Gastrocnemius medialis (tissue), 4 donors: ENCODE results near the gene PHB1. TPM values are rescaled to one million over a fixed set of nuclear protein-coding genes. Genes with fewer than 3 reads are reported as not detected.

Experiments used
- ATAC-seq, 2 donors: fragments of 150-250 bp; one replicate each; pipeline ENCODE4 v1.9.1; 2016
- DNase-seq, 2 donors: peaks; one replicate each; pipeline ENCODE4 v3.0.0-alpha.2; 2019
- H3K27ac ChIP-seq, 4 donors: fragments of 200-600 bp; sonication (generic); 1 replicate in 1 of 4; 2 replicates in 3 of 4; pipeline ENCODE4 v1.5.1; 2016 to 2018; ENCODE audit warnings: mild to moderate bottlenecking in 2 of 4, moderate library complexity in 1 of 4
- H3K27me3 ChIP-seq, 3 donors: fragments of 200-600 bp; sonication (generic) in 2 of 3; 1 replicate in 1 of 3; 2 replicates in 2 of 3; pipeline versions ENCODE4 v1.5.1 to v1.6.0; 2016 to 2019; ENCODE audit warnings: mild to moderate bottlenecking in 1 of 3, moderate library complexity in 1 of 3
- H3K36me3 ChIP-seq, 2 donors: fragments of 200-600 bp; sonication (generic) in 1 of 2; one replicate each; pipeline ENCODE4 v1.5.1; 2017 to 2018
- H3K4me1 ChIP-seq, 2 donors: fragments of 200-600 bp; sonication (generic) in 1 of 2; one replicate each; pipeline ENCODE4 v1.5.1; 2016 to 2017; ENCODE audit warnings: mild to moderate bottlenecking in 2 of 2
- H3K4me3 ChIP-seq, 4 donors: fragments of 200-600 bp; sonication (generic) in 3 of 4; 1 replicate in 1 of 4; 2 replicates in 3 of 4; pipeline ENCODE4 v1.5.1; 2016 to 2019; ENCODE audit warnings: mild to moderate bottlenecking in 2 of 4
- H3K9me3 ChIP-seq, 3 donors: fragments of 200-600 bp; sonication (generic) in 2 of 3; 1 replicate in 1 of 3; 2 replicates in 2 of 3; pipeline ENCODE4 v1.5.1; 2016 to 2019
- CTCF ChIP-seq, 5 experiments: fragments of 450-650 bp in 3 of 5; fragments of 200-600 bp in 2 of 5; sonication (generic) in 2 of 5; IDR thresholded peaks in 4 of 5; conservative IDR thresholded peaks in 1 of 5; 1 replicate in 4 of 5; 2 replicates in 1 of 5; pipeline ENCODE4 v1.5.1; 2016 to 2019; ENCODE audit warnings: antibody characterized with exemption in 5 of 5, mild to moderate bottlenecking in 3 of 5, moderate library complexity in 3 of 5
- POLR2A ChIP-seq, 2 donors: fragments of 450-650 bp; IDR thresholded peaks; one replicate each; pipeline ENCODE4 v1.6.1; 2017; ENCODE audit warnings: antibody characterized with exemption in 2 of 2, mild to moderate bottlenecking in 2 of 2, moderate library complexity in 2 of 2
- in situ Hi-C, 4 donors: fragments of 200-750 bp; cut with MboI; loops; one replicate each; pipeline versions ENCODE4 v1.15.0 to v1.8.0; 2017; ENCODE audit warnings: low sequenced_read_pairs in 4 of 4
- intact Hi-C: fragments of 100-400 bp; cut with DNase I; formaldehyde crosslinking; loops from one replicate; pipeline ENCODE4 v1.15.1; 2023; ENCODE audit warnings: low total_unique reads
- total RNA-seq, 4 donors: library from RNA; depleted of rRNA; stranded (reverse); fragments of >200 nt; gene quantifications; one replicate each; pipeline versions ENCODE4 v1.1.0 to v1.2.3, GENCODE V29; 2016

The PHB1 gene
- total RNA-seq, 4 donors from 2014 or later: 102 to 137 (median 116) TPM

GRCh38 chr17:49388692-49389513 lies 25.8 kb downstream of the PHB1 start:
- in situ Hi-C loops: no loop called here
- ATAC-seq: no peak
- Histone ChIP-seq H3K27me3 (no peaks in the 10 kb centered on the region), H3K4me1 (peaks cover 8 to 9% of the 10 kb centered on the region in 2 donors), H3K4me3 (no peak overlapping the region), H3K27ac (no peak overlapping the region), H3K9me3 (no peaks in the 10 kb centered on the region), H3K36me3 (no peaks in the 10 kb centered on the region)
- DNase-seq: no peak
- no peak for TF ChIP-seq POLR2A (IDR thresholded peaks at IDR 0.05)
- no peak for TF ChIP-seq CTCF (IDR thresholded peaks at IDR 0.05 in 4 of 5, conservative IDR thresholded peaks at IDR 0.05 in 1 of 5)
- intact Hi-C loops: no loop called here

- Histone ChIP-seq H3K27me3 (no peaks in the 10 kb centered on the region), H3K36me3 (no peaks in the 10 kb centered on the region), H3K4me1 (peaks cover 8 to 9% of the 10 kb centered on the region in 2 donors), H3K9me3 (no peaks in the 10 kb centered on the region), H3K4me3 (no peak overlapping the region), H3K27ac (no peak overlapping the region)
- DNase-seq (no peak), ATAC-seq (no peak)
- intact Hi-C loops (no loop called here), in situ Hi-C loops (no loop called here)
- TF ChIP-seq CTCF (IDR thresholded peaks at IDR 0.05 in 4 of 5, conservative IDR thresholded peaks at IDR 0.05 in 1 of 5) (no peak), POLR2A (IDR thresholded peaks at IDR 0.05) (no peak)
Measured at GRCh38 chr17:49388290-49388640, 26.4 kb downstream of the PHB1 start.

- H3K4me1 ChIP-seq: peaks cover 8 to 9% of the 10 kb centered on the region in 2 donors
- H3K27ac ChIP-seq: no peak overlapping the region
- no peak for ATAC-seq
- TF ChIP-seq CTCF (IDR thresholded peaks at IDR 0.05 in 4 of 5, conservative IDR thresholded peaks at IDR 0.05 in 1 of 5): no peak
- no peak for TF ChIP-seq POLR2A (IDR thresholded peaks at IDR 0.05)
- intact Hi-C loops (no loop called here), in situ Hi-C loops (no loop called here)
- H3K36me3 ChIP-seq: no peaks in the 10 kb centered on the region
- DNase-seq: no peak
- no peaks in the 10 kb centered on the region for H3K27me3 ChIP-seq
- no peaks in the 10 kb centered on the region for H3K9me3 ChIP-seq
- no peak overlapping the region for H3K4me3 ChIP-seq
Measured at GRCh38 chr17:49387498-49388289, 27.0 kb downstream of the PHB1 start.

- peaks cover 6 to 8% of the 10 kb centered on the region in 2 donors for H3K4me1 ChIP-seq
- H3K27me3 ChIP-seq: no peaks in the 10 kb centered on the region
- H3K9me3 ChIP-seq: no peaks in the 10 kb centered on the region
- H3K36me3 ChIP-seq: no peaks in the 10 kb centered on the region
- DNase-seq (no peak), ATAC-seq (no peak)
- intact Hi-C loops: no loop called here
- in situ Hi-C loops: no loop called here
- no peak overlapping the region for H3K4me3 ChIP-seq
- TF ChIP-seq POLR2A (IDR thresholded peaks at IDR 0.05) (no peak), CTCF (IDR thresholded peaks at IDR 0.05 in 4 of 5, conservative IDR thresholded peaks at IDR 0.05 in 1 of 5) (no peak)
- H3K27ac ChIP-seq: no peak overlapping the region
Measured at GRCh38 chr17:49386373-49386772, 28.3 kb downstream of the PHB1 start.
